Measurements from ENCODE around the gene HECW1.

HECW1 gene

GRCh38 chr7:43099750-43100149, 12.7 kb upstream of the HECW1 start:
- no peaks in the 10 kb centered on the region for H3K4me1 Mint-ChIP-seq
- no peak overlapping the region for H3K27ac Mint-ChIP-seq
- no peak overlapping the region for H3K4me3 Mint-ChIP-seq
- H3K9me3 Mint-ChIP-seq = peaks cover 2% of the 10 kb centered on the region
- no peaks in the 10 kb centered on the region for H3K36me3 Mint-ChIP-seq
- ATAC-seq (ENCODE audit: low read depth) (no peak), DNase-seq (ENCODE audit: low spot score in 2 of 2) (no peak)
- H3K27me3 Mint-ChIP-seq = peaks cover 2% of the 10 kb centered on the region

- DNase-seq (ENCODE audit: low spot score in 2 of 2) (no peak), ATAC-seq (ENCODE audit: low read depth) (no peak)
- Mint-ChIP-seq H3K9me3 (no peaks in the 10 kb centered on the region), H3K27me3 (peaks cover 11% of the 10 kb centered on the region), H3K4me3 (no peak overlapping the region), H3K4me1 (no peaks in the 10 kb centered on the region), H3K36me3 (no peaks in the 10 kb centered on the region), H3K27ac (no peak overlapping the region)
Measured at GRCh38 chr7:43104874-43105520, 7.5 kb upstream of the HECW1 start.

- no peak overlapping the region for H3K4me3 Mint-ChIP-seq
- H3K27ac Mint-ChIP-seq = no peak overlapping the region
- H3K36me3 Mint-ChIP-seq = no peaks in the 10 kb centered on the region
- H3K4me1 Mint-ChIP-seq = no peaks in the 10 kb centered on the region
- DNase-seq (ENCODE audit: low spot score in 2 of 2) (no peak), ATAC-seq (ENCODE audit: low read depth) (no peak)
- H3K9me3 Mint-ChIP-seq = no peaks in the 10 kb centered on the region
- H3K27me3 Mint-ChIP-seq = peaks cover 11% of the 10 kb centered on the region
Measured at GRCh38 chr7:43105521-43106120, 6.8 kb upstream of the HECW1 start.

GRCh38 chr7:43108255-43109011, 4.0 kb upstream of the HECW1 start:
- Mint-ChIP-seq H3K27me3 (peaks cover 19% of the 10 kb centered on the region), H3K27ac (no peak overlapping the region), H3K9me3 (no peaks in the 10 kb centered on the region), H3K36me3 (no peaks in the 10 kb centered on the region), H3K4me3 (no peak overlapping the region), H3K4me1 (no peaks in the 10 kb centered on the region)
- DNase-seq (ENCODE audit: low spot score in 2 of 2) (peak; percentile 8 to 38), ATAC-seq (ENCODE audit: low read depth) (peak; percentile 61)

GRCh38 chr7:43110791-43111535, 1.5 kb upstream of the HECW1 start:
- Mint-ChIP-seq H3K36me3 (no peaks in the 10 kb centered on the region), H3K4me1 (peaks cover 6% of the 10 kb centered on the region), H3K27ac (no peak overlapping the region), H3K9me3 (no peaks in the 10 kb centered on the region), H3K4me3 (no peak overlapping the region), H3K27me3 (peaks cover 26% of the 10 kb centered on the region)
- ATAC-seq (ENCODE audit: low read depth) = no peak
- DNase-seq (ENCODE audit: low spot score in 2 of 2) = no peak

- ATAC-seq (ENCODE audit: low read depth) (no peak), DNase-seq (ENCODE audit: low spot score in 2 of 2) (no peak)
- Mint-ChIP-seq H3K4me3 (no peak overlapping the region), H3K36me3 (no peaks in the 10 kb centered on the region), H3K9me3 (no peaks in the 10 kb centered on the region), H3K27ac (no peak overlapping the region), H3K27me3 (peaks cover 28% of the 10 kb centered on the region), H3K4me1 (peaks cover 6% of the 10 kb centered on the region)
Measured at GRCh38 chr7:43111630-43112458, 603 bp upstream of the HECW1 start.

GRCh38 chr7:43112941-43113621, 634 bp downstream of the HECW1 start:
- no peak for ATAC-seq (ENCODE audit: low read depth)
- Mint-ChIP-seq H3K4me3 (no peak overlapping the region), H3K27ac (no peak overlapping the region), H3K27me3 (peaks cover 28% of the 10 kb centered on the region), H3K36me3 (no peaks in the 10 kb centered on the region), H3K9me3 (no peaks in the 10 kb centered on the region), H3K4me1 (peaks cover 6% of the 10 kb centered on the region)
- DNase-seq (ENCODE audit: low spot score in 2 of 2) = no peak

GRCh38 chr7:43113622-43114457, 1.4 kb downstream of the HECW1 start:
- Mint-ChIP-seq H3K27ac (no peak overlapping the region), H3K4me1 (peaks cover 6% of the 10 kb centered on the region), H3K9me3 (no peaks in the 10 kb centered on the region), H3K36me3 (no peaks in the 10 kb centered on the region), H3K27me3 (peaks cover 28% of the 10 kb centered on the region), H3K4me3 (no peak overlapping the region)
- no peak for ATAC-seq (ENCODE audit: low read depth)
- DNase-seq (ENCODE audit: low spot score in 2 of 2) = no peak

- no peak overlapping the region for H3K4me3 Mint-ChIP-seq
- no peak for DNase-seq (ENCODE audit: low spot score in 2 of 2)
- H3K36me3 Mint-ChIP-seq = no peaks in the 10 kb centered on the region
- no peak overlapping the region for H3K27ac Mint-ChIP-seq
- ATAC-seq (ENCODE audit: low read depth) = no peak
- H3K27me3 Mint-ChIP-seq = peaks cover 28% of the 10 kb centered on the region
- H3K9me3 Mint-ChIP-seq = no peaks in the 10 kb centered on the region
- H3K4me1 Mint-ChIP-seq = peaks cover 6% of the 10 kb centered on the region
Measured at GRCh38 chr7:43114458-43114780, 2.0 kb downstream of the HECW1 start.

- Mint-ChIP-seq H3K27ac (no peak overlapping the region), H3K36me3 (no peaks in the 10 kb centered on the region), H3K27me3 (peaks cover 25% of the 10 kb centered on the region), H3K4me3 (no peak overlapping the region), H3K9me3 (no peaks in the 10 kb centered on the region), H3K4me1 (peaks cover 6% of the 10 kb centered on the region)
- no peak for ATAC-seq (ENCODE audit: low read depth)
- DNase-seq (ENCODE audit: low spot score in 2 of 2) = no peak
Measured at GRCh38 chr7:43116451-43116850, 4.0 kb downstream of the HECW1 start.

- Mint-ChIP-seq H3K4me1 (peaks cover 6% of the 10 kb centered on the region), H3K36me3 (no peaks in the 10 kb centered on the region), H3K9me3 (no peaks in the 10 kb centered on the region), H3K27ac (no peak overlapping the region), H3K27me3 (peaks cover 25% of the 10 kb centered on the region), H3K4me3 (no peak overlapping the region)
- DNase-seq (ENCODE audit: low spot score in 2 of 2) = no peak
- no peak for ATAC-seq (ENCODE audit: low read depth)
Measured at GRCh38 chr7:43117095-43117494, 4.6 kb downstream of the HECW1 start.

GRCh38 chr7:43117861-43118260, 5.4 kb downstream of the HECW1 start:
- Mint-ChIP-seq H3K4me3 (no peak overlapping the region), H3K27me3 (peaks cover 23% of the 10 kb centered on the region), H3K36me3 (no peaks in the 10 kb centered on the region), H3K4me1 (peaks cover 6% of the 10 kb centered on the region), H3K27ac (no peak overlapping the region), H3K9me3 (no peaks in the 10 kb centered on the region)
- ATAC-seq (ENCODE audit: low read depth) (no peak), DNase-seq (ENCODE audit: low spot score in 2 of 2) (no peak)

Data from memory B cell (primary cell).